ENCODE measurements around the gene MICALL2.

MICALL2 gene

GRCh38 chr7:1411414-1411813, 47.9 kb downstream of the MICALL2 start:
- DNase-seq: no peak

GRCh38 chr7:1410992-1411391, 48.3 kb downstream of the MICALL2 start:
- no peak for DNase-seq

GRCh38 chr7:1409555-1409954, 49.7 kb downstream of the MICALL2 start:
- no peak for DNase-seq

GRCh38 chr7:1408466-1408865, 50.8 kb downstream of the MICALL2 start:
- no peak for DNase-seq

GRCh38 chr7:1407892-1408291, 51.4 kb downstream of the MICALL2 start:
- no peak for DNase-seq

GRCh38 chr7:1404898-1405548, 54.2 kb downstream of the MICALL2 start:
- DNase-seq: no peak

GRCh38 chr7:1404460-1404809, 54.8 kb downstream of the MICALL2 start:
- DNase-seq: no peak

- DNase-seq: peak in 1 of 2 experiments; percentile 14
Observed at GRCh38 chr7:1403638-1404459, 55.4 kb downstream of the MICALL2 start.

GRCh38 chr7:1402791-1403637, 56.3 kb downstream of the MICALL2 start:
- DNase-seq: no peak

- no peak for DNase-seq
Observed at GRCh38 chr7:1402110-1402790, 57.0 kb downstream of the MICALL2 start.

- DNase-seq: no peak
Observed at GRCh38 chr7:1401011-1401410, 58.3 kb downstream of the MICALL2 start.

GRCh38 chr7:1400371-1400770, 58.9 kb downstream of the MICALL2 start:
- DNase-seq: no peak

GRCh38 chr7:1397491-1398327, 61.6 kb downstream of the MICALL2 start:
- DNase-seq: no peak

- no peak for DNase-seq
Observed at GRCh38 chr7:1396195-1396594, 63.1 kb downstream of the MICALL2 start.

- DNase-seq: no peak
Observed at GRCh38 chr7:1395211-1396070, 63.8 kb downstream of the MICALL2 start.

- no peak for DNase-seq
Observed at GRCh38 chr7:1394371-1394770, 64.9 kb downstream of the MICALL2 start.

GRCh38 chr7:1393421-1393820, 65.8 kb downstream of the MICALL2 start:
- no peak for DNase-seq

GRCh38 chr7:1392556-1392955, 66.7 kb downstream of the MICALL2 start:
- DNase-seq: no peak

GRCh38 chr7:1391449-1391848, 67.8 kb downstream of the MICALL2 start:
- DNase-seq: no peak

- DNase-seq: no peak
Observed at GRCh38 chr7:1388703-1389335, 70.5 kb downstream of the MICALL2 start.

Measured in NCI-H1930 (cell line).